Large intestine (tissue), 3 donors: ENCODE results near the gene COL12A1. TPM values are rescaled to one million over a fixed set of nuclear protein-coding genes. Genes with fewer than 3 reads are reported as not detected.
"Not testable (repeated sequence)": the region's sequence is repeated elsewhere in the genome, so short reads cannot be mapped to it uniquely, and the experiment has no call there.

Experiments used
- DNase-seq, 2 donors: peaks; one replicate each; pipeline versions ENCODE4 v3.0.0 to v3.0.0-alpha.2; 2013
- H3K27ac ChIP-seq: one replicate; pipeline ENCODE4 v1.5.1; 2013; ENCODE audit warnings: low read length
- H3K27me3 ChIP-seq: 2 replicates; pipeline ENCODE4 v1.6.1; 2013; ENCODE audit warnings: low read length; ENCODE audit not compliant: control insufficient read depth, insufficient read depth
- H3K36me3 ChIP-seq: 2 replicates; pipeline ENCODE4 v1.6.1; 2013; ENCODE audit warnings: low read length; ENCODE audit not compliant: control insufficient read depth, insufficient read depth
- H3K4me1 ChIP-seq: one replicate; pipeline ENCODE4 v1.6.1; 2013; ENCODE audit warnings: low read length; ENCODE audit not compliant: control insufficient read depth, insufficient read depth
- H3K4me3 ChIP-seq: one replicate; pipeline ENCODE4 v1.5.1; 2013; ENCODE audit warnings: low read length
- H3K9me3 ChIP-seq: one replicate; pipeline ENCODE4 v1.6.1; 2013; ENCODE audit warnings: mild to moderate bottlenecking, low read depth, low read length, moderate library complexity; ENCODE audit not compliant: control insufficient read depth
- WGBS: methylation state at CpG from one replicate; pipeline ENCODE4 v1.1.5; 2013; ENCODE audit warnings: low lambda C conversion rate; ENCODE audit not compliant: insufficient coverage; 5-methylcytosine and 5-hydroxymethylcytosine counted together
- polyA plus RNA-seq: library from polyadenylated mRNA; unstranded; fragments of 120-200 nt; gene quantifications from one replicate; pipeline ENCODE4 v1.2.1, GENCODE V29; 2013

COL12A1 gene
- polyA plus RNA-seq, 1 donor, result 90.9 TPM

DNA sequence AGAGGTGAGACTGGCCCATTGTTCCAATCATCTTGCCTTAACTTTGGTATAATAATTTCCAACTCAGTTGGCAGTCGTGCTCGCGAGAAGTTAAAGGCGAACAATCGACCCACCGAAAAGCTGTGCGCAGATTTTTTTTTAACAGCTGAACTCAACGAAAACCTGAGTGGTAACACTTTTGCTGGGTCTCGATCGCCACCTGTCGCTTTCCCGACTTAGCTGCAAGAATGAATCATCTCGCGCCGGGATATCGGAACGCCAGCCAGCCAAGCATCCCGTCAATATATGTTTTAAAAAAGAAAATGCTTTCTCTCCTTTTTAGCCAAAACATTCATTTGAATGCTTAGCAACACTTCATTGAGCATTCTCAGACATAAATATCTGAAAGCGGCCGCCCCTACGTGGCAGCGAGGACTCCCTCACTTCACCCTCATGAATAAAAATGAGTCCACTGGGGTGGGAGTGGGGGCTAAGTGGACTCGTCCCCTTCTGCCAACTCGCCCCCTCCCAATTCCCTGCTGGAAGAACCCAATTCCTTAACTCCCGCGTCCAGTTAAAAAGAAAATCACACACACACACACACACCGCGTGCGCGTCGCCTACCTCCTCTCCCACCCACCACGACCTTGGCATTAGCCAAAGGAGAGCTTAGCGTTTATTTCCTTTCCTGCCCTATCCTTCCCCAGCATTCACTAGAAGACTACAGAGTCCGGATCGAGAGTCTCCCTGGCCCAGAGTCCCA is 1.5 kb downstream of the COL12A1 start:
- Histone ChIP-seq H3K4me1 (peaks cover 26% of the 10 kb centered on the region), H3K27me3 (peaks cover 69% of the 10 kb centered on the region), H3K27ac (peak overlapping the region; percentile 81), H3K9me3 (peaks cover 7% of the 10 kb centered on the region), H3K36me3 (no peaks in the 10 kb centered on the region), H3K4me3 (peak overlapping the region; percentile 58)
- WGBS, result 0% methylated on average over 1 of the region's 35 CpGs
- peak; percentile 65 to 66 for DNase-seq

- H3K4me1 ChIP-seq, result peaks cover 24% of the 10 kb centered on the region
- peaks cover 68% of the 10 kb centered on the region for H3K27me3 ChIP-seq
- no peaks in the 10 kb centered on the region for H3K36me3 ChIP-seq
- peak overlapping the region; percentile 47 for H3K27ac ChIP-seq
- H3K4me3 ChIP-seq, result peak overlapping the region; percentile 16
- WGBS, result no CpG with 5 or more reads among the region's 5 CpGs
- H3K9me3 ChIP-seq, result peaks cover 7% of the 10 kb centered on the region
- DNase-seq, result no peak
Measured at GRCh38 chr6:75203721-75204120, 2.1 kb downstream of the COL12A1 start.

DNA sequence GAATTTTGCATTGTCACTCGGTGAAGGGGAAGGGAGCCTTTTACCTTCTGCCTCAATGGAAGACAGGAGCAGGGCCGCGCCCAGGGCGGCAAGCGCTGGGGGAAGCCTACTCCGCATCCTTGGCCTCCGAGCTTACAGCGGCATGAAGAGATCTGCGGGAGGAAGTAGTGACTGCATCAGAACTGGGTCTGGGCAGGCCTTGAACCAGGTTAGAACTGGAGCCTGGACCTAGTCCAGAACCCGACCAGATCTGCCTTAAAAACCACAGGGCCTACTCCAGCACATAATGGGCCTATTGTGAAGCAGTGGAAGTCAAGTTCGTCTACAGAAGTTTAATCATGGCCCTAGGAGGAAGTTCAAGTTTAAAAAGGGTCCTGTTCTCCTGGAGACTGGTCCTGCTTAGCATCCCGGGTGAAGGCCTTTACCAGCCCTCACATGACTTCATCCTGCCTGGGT is 3.1 kb downstream of the COL12A1 start:
- H3K27ac ChIP-seq, result no peak overlapping the region

GRCh38 chr6:75201901-75202672 is 3.8 kb downstream of the COL12A1 start:
- Histone ChIP-seq H3K9me3 (peaks cover 3% of the 10 kb centered on the region), H3K27ac (no peak overlapping the region), H3K4me1 (peaks cover 14% of the 10 kb centered on the region), H3K27me3 (peaks cover 52% of the 10 kb centered on the region), H3K36me3 (no peaks in the 10 kb centered on the region), H3K4me3 (peak overlapping the region; percentile 30)
- peak in 1 of 2 donors; percentile 53 for DNase-seq
- WGBS, result 33% methylated on average over 3 of the region's 46 CpGs

More for the DNA sequence above, 3.1 kb downstream of the COL12A1 start:
- H3K36me3 ChIP-seq, result no peaks in the 10 kb centered on the region
- DNase-seq, result peak in 1 of 2 donors; percentile 10
- peaks cover 58% of the 10 kb centered on the region for H3K27me3 ChIP-seq
- H3K4me1 ChIP-seq, result peaks cover 17% of the 10 kb centered on the region
- 14% methylated on average over 1 of the region's 12 CpGs for WGBS
- peak overlapping the region; percentile 30 for H3K4me3 ChIP-seq
- peaks cover 4% of the 10 kb centered on the region for H3K9me3 ChIP-seq

- no peak for DNase-seq
- WGBS, result no CpG with 5 or more reads among the region's 1 CpG
- peaks cover 3% of the 10 kb centered on the region for H3K9me3 ChIP-seq
- H3K4me3 ChIP-seq, result no peak overlapping the region
- no peak overlapping the region for H3K27ac ChIP-seq
- peaks cover 7% of the 10 kb centered on the region for H3K4me1 ChIP-seq
- H3K27me3 ChIP-seq, result peaks cover 41% of the 10 kb centered on the region
- H3K36me3 ChIP-seq, result no peaks in the 10 kb centered on the region
Measured at GRCh38 chr6:75201021-75201420, 4.8 kb downstream of the COL12A1 start.

DNA sequence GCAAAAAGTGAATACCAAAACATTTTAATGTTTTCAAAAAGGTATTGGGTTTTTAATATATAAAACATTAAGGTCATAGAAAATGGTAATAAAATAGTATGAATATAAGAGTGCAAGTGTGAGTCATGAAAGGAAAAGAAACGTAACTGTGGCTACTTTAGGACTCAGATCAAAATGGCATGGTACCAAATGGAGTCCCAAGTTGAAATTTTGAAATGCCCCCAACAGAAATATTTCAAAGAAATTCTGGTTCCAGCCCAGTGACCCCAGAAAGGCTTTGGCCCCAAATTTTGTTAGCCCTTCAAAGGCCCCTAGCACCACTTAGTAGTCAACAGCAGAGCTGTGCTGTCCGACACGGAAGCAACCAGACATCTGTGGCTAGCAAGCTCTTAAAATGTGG is 6.0 kb downstream of the COL12A1 start:
- whole genome bisulfite sequencing, result no CpG with 5 or more reads among the region's 3 CpGs
- no peak overlapping the region for H3K27ac ChIP-seq
- peaks cover 30% of the 10 kb centered on the region for H3K27me3 ChIP-seq
- H3K4me3 ChIP-seq, result no peak overlapping the region
- no peaks in the 10 kb centered on the region for H3K4me1 ChIP-seq
- H3K36me3 ChIP-seq, result no peaks in the 10 kb centered on the region
- no peak for DNase-seq
- H3K9me3 ChIP-seq, result no peaks in the 10 kb centered on the region

GRCh38 chr6:75196081-75196687 is 9.7 kb downstream of the COL12A1 start:
- no peaks in the 10 kb centered on the region for H3K9me3 ChIP-seq

DNA sequence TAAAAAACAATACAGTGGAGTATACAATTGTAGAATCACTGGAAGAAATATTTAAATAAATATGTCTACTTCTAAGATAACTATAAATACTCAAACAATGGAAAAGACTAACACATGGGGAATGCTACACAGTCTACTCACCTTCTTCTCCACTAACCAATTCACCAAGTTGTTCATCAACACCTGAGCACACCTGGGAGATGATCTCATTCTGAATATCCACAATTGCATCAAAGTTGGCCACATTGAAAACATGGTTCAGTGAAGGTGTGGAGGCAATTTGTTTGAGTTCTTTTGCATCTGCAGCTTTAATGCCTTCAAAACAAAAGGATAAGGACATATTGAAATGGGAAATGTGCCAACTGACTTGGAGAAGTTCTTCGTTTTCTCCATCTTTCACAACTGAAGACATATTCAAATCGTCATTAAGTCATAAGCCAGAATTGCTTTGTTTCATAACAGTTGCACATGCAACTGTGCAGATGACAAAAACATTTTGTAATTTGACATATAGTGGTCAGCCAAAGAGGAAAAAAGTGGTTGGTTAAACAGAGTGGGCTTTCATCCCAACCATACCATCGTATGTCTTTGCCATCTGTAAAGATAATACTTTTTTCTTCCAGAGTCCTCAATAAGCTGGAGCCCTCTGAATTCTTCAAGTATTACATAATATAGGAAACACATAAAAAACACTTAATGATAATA is 17.5 kb downstream of the COL12A1 start:
- H3K4me1 ChIP-seq, result no peaks in the 10 kb centered on the region
- no peaks in the 10 kb centered on the region for H3K9me3 ChIP-seq
- DNase-seq, result no peak
- no peak overlapping the region for H3K27ac ChIP-seq
- no CpG with 5 or more reads among the region's 3 CpGs for WGBS
- no peak overlapping the region for H3K4me3 ChIP-seq
- peaks cover 5% of the 10 kb centered on the region for H3K36me3 ChIP-seq
- no peaks in the 10 kb centered on the region for H3K27me3 ChIP-seq

More at GRCh38 chr6:75196081-75196687, 9.7 kb downstream of the COL12A1 start:
- no peak for DNase-seq
- no peak overlapping the region for H3K4me3 ChIP-seq
- WGBS, result 100% methylated on average over 1 of the region's 2 CpGs
- no peaks in the 10 kb centered on the region for H3K4me1 ChIP-seq
- H3K36me3 ChIP-seq, result no peaks in the 10 kb centered on the region
- H3K27ac ChIP-seq, result no peak overlapping the region
- no peaks in the 10 kb centered on the region for H3K27me3 ChIP-seq

DNA sequence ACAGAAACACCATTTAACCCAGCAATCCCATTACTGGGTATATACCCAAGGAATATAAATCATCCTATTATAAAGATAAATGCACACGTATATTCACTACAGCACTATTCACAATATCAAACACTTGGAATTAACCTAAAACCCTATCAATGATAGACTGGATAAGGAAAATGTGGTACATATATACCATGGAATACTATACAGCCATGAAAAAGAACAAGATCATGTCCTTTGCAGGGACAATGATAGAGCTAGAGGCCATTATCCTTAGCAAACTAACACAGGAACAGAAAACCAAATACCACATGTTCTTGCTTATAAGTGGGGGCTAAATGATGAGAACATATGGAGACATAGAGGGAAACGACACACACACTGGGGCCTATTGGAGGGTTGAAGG is 19.3 kb downstream of the COL12A1 start:
- not testable (repeated sequence) for H3K4me3 ChIP-seq, H3K27ac ChIP-seq, H3K9me3 ChIP-seq, H3K4me1 ChIP-seq, H3K27me3 ChIP-seq, H3K36me3 ChIP-seq, DNase-seq
- 50% methylated on average over 2 of the region's 2 CpGs for WGBS

- peaks cover 10% of the 10 kb centered on the region for H3K36me3 ChIP-seq
- no peak overlapping the region for H3K4me3 ChIP-seq
- H3K27ac ChIP-seq, result no peak overlapping the region
- H3K4me1 ChIP-seq, result no peaks in the 10 kb centered on the region
- WGBS, result 60% methylated on average over 1 of the region's 5 CpGs
- no peaks in the 10 kb centered on the region for H3K9me3 ChIP-seq
- no peak for DNase-seq
- H3K27me3 ChIP-seq, result no peaks in the 10 kb centered on the region
Measured at GRCh38 chr6:75183099-75183541, 22.7 kb downstream of the COL12A1 start.
